Measurements from ENCODE around the gene FHL1. TPM values are rescaled to one million over a fixed set of nuclear protein-coding genes. Genes with fewer than 3 reads are reported as not detected.

Gene FHL1
- total RNA-seq, 1 experiment from 2014 or later: 51.8 TPM

- Histone ChIP-seq H3K36me3 (ENCODE audit: low read depth, low read length) (no peaks in the 10 kb centered on the region), H4K20me1 (ENCODE audit: low read length) (no peaks in the 10 kb centered on the region), H2AFZ (ENCODE audit: low read length) (no peak overlapping the region), H3K4me1 (ENCODE audit: insufficient read depth, low read length) (peaks cover 13% of the 10 kb centered on the region), H3K9me3 (ENCODE audit: low read length) (no peaks in the 10 kb centered on the region), H3K4me3 (ENCODE audit: low read length) (no peak overlapping the region), H3K9ac (ENCODE audit: low read length) (no peak overlapping the region), H3K4me2 (ENCODE audit: low read length) (no peak overlapping the region), H3K9me2 (replicated peaks; ENCODE audit: low read length) (no peaks in the 10 kb centered on the region), H3K27me3 (ENCODE audit: low read length) (no peaks in the 10 kb centered on the region), H3F3A (ENCODE audit: low read length, unreplicated experiment) (no peaks in the 10 kb centered on the region), H3K79me2 (ENCODE audit: low read length) (no peaks in the 10 kb centered on the region), H3K27ac (ENCODE audit: low read length) (no peak overlapping the region)
- intact Hi-C loops (cut with micrococcal nuclease): no loop called here
- ATAC-seq (no peak), DNase-seq (no peak)
- BruUV-seq (replicated peaks): no TSS peak
- POLR2A ChIA-PET (ENCODE audit: unreplicated experiment): no interaction called here
- CTCF ChIA-PET: no interaction called here
- TF ChIP-seq EZH2 (IDR thresholded peaks at IDR 0.05; ENCODE audit: low read length, unreplicated experiment) (no peak), CTCF (conservative IDR thresholded peaks at IDR 0.05; ENCODE audit: low read depth, low read length) (no peak), EZH2phosphoT487 (IDR thresholded peaks at IDR 0.05; ENCODE audit: borderline replicate concordance, low read length) (no peak)
Measured at GRCh38 chrX:136227074-136227473, 79.7 kb downstream of the FHL1 start.

GRCh38 chrX:136227948-136228838 is 80.9 kb downstream of the FHL1 start:
- Histone ChIP-seq H3K9me2 (replicated peaks; ENCODE audit: low read length) (no peaks in the 10 kb centered on the region), H3K9me3 (ENCODE audit: low read length) (no peaks in the 10 kb centered on the region), H3K4me2 (ENCODE audit: low read length) (peak overlapping the region; percentile 53), H4K20me1 (ENCODE audit: low read length) (no peaks in the 10 kb centered on the region), H3K27ac (ENCODE audit: low read length) (no peak overlapping the region), H3K27me3 (ENCODE audit: low read length) (no peaks in the 10 kb centered on the region), H3K9ac (ENCODE audit: low read length) (no peak overlapping the region), H3K79me2 (ENCODE audit: low read length) (no peaks in the 10 kb centered on the region), H2AFZ (ENCODE audit: low read length) (peak overlapping the region; percentile 47; the same call in 1 of the 2 replicates), H3K4me1 (ENCODE audit: insufficient read depth, low read length) (peaks cover 13% of the 10 kb centered on the region), H3K4me3 (ENCODE audit: low read length) (no peak overlapping the region), H3K36me3 (ENCODE audit: low read depth, low read length) (no peaks in the 10 kb centered on the region), H3F3A (ENCODE audit: low read length, unreplicated experiment) (no peaks in the 10 kb centered on the region)
- ATAC-seq (peak; percentile 78), DNase-seq (peak; percentile 65)
- intact Hi-C loops (cut with micrococcal nuclease): no loop called here
- no TSS peak for BruUV-seq (replicated peaks)
- POLR2A ChIA-PET (ENCODE audit: unreplicated experiment): no interaction called here
- TF ChIP-seq CTCF (conservative IDR thresholded peaks at IDR 0.05; ENCODE audit: low read depth, low read length) (no peak), EZH2 (IDR thresholded peaks at IDR 0.05; ENCODE audit: low read length, unreplicated experiment) (no peak), EZH2phosphoT487 (IDR thresholded peaks at IDR 0.05; ENCODE audit: borderline replicate concordance, low read length) (no peak)
- CTCF ChIA-PET: no interaction called here

- CTCF ChIA-PET: no interaction called here
- Histone ChIP-seq H4K20me1 (ENCODE audit: low read length) (no peaks in the 10 kb centered on the region), H3K79me2 (ENCODE audit: low read length) (no peaks in the 10 kb centered on the region), H3K9me2 (replicated peaks; ENCODE audit: low read length) (no peaks in the 10 kb centered on the region), H3F3A (ENCODE audit: low read length, unreplicated experiment) (no peaks in the 10 kb centered on the region), H3K9me3 (ENCODE audit: low read length) (no peaks in the 10 kb centered on the region), H3K9ac (ENCODE audit: low read length) (no peak overlapping the region), H3K4me2 (ENCODE audit: low read length) (no peak overlapping the region), H3K4me1 (ENCODE audit: insufficient read depth, low read length) (peaks cover 13% of the 10 kb centered on the region), H3K27me3 (ENCODE audit: low read length) (no peaks in the 10 kb centered on the region), H3K4me3 (ENCODE audit: low read length) (no peak overlapping the region), H3K27ac (ENCODE audit: low read length) (no peak overlapping the region), H3K36me3 (ENCODE audit: low read depth, low read length) (no peaks in the 10 kb centered on the region), H2AFZ (ENCODE audit: low read length) (no peak overlapping the region)
- ATAC-seq (no peak), DNase-seq (no peak)
- POLR2A ChIA-PET (ENCODE audit: unreplicated experiment): no interaction called here
- intact Hi-C loops (cut with micrococcal nuclease): no loop called here
- TF ChIP-seq EZH2 (IDR thresholded peaks at IDR 0.05; ENCODE audit: low read length, unreplicated experiment): no peak
- TF ChIP-seq CTCF (conservative IDR thresholded peaks at IDR 0.05; ENCODE audit: low read depth, low read length): no peak
- no peak for TF ChIP-seq EZH2phosphoT487 (IDR thresholded peaks at IDR 0.05; ENCODE audit: borderline replicate concordance, low read length)
- no TSS peak for BruUV-seq (replicated peaks)
Measured at GRCh38 chrX:136228839-136229207, 81.5 kb downstream of the FHL1 start.

Data from PC-3 (cell line).